GM18517 (cell line): ENCODE results near the gene MLYCD.

Experiments
- ATAC-seq: cut with Tn5 transposase; IDR thresholded peaks from one replicate; pipeline ENCODE4 v1.9.1; 2021; ENCODE audit warnings: mild to moderate bottlenecking, moderate library complexity; ENCODE audit not compliant: unreplicated experiment

MLYCD gene

DNA sequence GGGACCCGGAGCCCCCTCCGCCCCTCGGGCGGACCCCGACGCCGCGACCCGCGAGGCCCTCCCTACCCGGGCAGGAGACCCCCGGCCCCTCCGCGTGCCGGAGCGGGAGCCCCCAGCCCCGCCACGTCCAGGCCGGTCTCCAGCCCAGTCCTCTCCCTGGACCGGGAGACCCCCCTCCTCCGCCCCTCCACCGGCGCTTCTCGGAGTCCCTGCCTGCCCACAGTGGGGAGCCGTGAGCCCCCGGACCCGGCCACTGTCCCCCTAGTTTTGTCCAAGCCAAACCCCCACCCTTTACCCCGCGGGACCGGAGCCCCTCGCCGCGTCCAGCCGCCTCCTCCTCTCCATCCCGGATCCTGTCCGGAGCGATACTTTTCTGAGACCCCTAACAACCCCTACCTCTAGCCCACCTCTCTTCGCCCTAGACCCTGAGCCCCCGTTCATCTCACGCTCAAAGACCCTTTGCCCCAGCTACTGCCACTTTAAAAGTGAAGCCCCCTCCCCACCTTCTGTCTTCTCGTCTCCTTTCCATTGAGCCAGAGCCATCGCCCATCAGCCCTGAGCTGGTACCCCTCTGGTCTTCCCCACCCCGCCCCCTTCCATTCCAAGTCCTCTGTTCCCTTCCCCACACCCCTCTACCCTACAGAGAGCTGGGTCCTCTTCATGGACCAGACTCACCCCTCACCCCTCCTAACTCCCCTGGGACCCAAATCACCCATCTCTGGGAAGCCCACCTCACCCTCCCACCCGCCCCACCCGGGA is 70.2 kb downstream of the MLYCD start:
- ATAC-seq, result no peak

DNA sequence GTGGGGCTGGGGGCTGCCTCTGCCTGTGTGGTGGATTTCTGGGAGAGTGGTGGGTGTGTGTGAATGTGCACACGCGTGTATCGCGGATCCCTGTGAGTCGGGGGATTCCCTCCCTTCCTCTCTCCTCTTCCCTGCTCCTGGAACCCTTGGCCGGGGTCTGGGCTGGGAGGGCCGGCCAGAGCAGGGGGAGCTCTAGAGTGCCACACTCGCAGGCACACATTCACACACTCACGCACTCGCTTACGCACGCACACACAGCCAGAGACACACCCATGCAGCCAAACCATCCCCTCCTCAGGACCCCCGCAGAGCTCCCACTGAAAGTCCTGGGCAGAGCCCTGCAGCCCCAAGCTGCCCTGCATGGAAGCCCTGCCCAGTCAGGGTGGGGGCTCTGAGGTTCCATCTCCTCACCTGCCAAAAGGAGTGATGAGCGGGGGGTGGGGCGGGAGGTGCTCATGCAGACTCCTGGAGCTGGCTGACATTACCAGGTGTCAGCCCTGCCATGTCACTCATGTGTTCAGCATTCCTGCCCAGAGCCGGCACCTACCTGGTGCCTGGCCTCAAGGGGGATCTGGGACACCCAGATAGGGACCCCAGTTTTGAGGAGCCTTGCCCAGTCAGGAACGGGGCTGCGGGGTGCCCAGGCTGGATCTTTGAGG is 71.0 kb downstream of the MLYCD start:
- no peak for ATAC-seq

DNA sequence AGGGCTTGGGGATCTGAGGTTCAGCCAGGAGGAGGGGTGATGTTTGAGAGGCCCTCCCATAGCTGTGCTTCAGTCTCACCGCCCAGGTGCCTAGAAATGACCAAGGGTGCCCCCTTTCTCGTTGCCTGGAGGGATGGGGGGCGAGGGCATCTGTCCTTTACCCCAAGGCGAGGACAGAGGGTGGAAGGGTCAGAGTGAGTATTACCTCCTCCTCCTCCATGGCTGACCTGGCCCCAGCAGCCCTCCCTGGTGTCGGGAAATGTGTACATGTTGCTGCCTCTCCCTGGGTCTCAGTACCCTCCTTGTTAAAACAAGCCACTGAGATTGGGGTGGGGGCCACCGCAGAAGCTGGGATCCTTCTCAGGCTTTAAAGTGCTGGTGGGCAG is 71.5 kb downstream of the MLYCD start:
- ATAC-seq, result no peak

DNA sequence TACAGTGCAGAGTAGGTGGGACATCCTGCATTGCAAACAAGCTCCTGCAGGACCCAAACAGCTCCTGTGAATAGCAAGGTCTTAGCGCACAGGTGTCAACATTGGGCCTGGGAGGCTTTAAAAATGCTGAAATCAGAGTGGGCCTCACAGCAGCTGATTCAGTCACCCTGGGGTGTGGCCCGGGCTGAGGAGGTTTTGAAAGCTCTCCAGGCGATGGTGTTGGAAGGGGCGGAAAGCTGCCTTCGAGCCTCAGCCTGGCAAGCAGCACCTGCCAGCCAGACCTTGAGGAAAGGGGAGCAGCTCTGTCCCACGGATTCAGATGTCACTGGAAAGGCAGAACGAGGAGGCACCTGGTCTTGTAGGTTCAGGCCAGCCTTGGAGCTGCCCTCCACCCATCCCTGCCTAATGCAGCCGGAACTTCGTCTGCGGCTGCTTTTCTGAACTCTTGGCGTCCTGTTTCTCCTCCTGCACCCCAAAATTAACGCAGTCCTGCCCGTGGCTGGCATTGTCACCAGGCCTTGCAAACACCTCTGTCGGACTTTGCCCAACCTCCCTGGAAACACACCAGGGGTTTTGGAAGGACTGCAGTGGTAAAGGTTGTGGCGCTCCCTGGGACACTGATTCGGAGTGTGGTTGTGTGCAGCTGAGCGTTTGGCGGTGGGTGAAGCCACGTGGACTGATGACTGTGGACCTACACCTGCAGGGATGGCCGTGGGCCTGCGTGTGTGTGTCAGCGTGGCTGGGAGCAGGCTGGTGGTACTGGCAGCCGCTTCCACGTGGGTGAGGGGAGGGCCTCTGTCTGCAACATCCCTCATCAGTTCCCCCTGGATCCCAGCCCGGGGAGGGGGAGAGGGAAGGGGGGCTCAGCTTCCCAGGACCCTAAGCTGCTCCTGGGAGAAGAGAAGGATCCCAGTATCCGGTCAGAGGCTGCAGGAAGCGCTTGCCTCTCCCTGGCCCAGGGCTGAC is 72.5 kb downstream of the MLYCD start:
- no peak for ATAC-seq

DNA sequence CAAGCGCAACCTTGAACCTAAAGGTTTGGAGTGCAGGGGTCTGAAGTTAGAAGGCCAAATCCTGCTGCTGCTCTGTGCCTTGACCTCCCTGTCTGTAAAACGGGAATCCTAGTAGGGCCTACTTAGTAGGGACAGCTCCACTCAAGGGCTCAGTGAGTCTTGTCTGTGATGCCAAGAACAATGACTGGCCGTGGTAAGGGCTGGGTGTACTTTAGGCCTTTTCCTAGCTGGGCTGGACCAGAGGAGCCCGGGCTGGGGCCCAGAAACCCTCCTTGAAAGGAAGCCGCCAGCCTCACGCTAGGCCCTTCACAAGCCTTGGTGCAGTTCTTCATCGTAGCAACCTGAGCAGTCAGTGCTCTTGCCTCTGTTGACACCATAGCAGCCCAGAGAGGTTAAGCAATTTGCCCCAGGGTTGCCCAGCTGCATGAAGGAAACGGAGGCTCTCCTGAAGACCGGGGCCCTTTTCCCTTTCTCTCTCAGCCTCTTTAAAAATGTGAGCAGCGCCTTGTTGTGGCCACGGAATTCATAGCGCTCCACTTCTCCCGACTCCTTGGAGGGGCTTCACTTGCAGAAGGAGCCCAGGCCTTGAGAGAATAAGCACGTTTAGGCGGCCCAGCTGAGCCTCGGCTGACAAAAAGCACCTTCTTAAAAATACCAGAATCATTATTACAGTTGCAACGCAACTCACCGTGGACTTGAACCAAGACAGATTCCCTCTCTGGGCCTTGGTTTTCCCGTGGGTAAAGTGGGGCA is 73.5 kb downstream of the MLYCD start:
- no peak for ATAC-seq

DNA sequence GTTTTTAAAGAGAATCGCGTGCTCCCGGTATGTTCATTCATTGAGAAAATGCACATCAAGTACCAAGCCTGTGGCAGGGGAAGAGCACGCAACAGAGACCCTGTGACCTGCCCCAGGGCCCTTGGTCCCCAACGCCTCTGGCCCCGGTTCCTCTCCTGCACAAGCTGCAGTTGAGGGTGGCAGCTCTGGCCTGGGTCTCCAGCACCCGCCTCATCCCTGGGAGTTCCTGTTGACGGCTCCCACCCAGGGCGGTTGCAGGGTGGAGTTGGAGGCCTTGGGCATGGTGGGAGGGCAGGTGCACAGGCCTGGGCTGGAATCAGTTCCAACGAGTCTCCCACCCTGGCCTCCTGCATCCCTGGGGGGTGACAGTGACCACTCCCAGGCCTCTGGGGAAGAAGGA is 74.2 kb downstream of the MLYCD start:
- ATAC-seq, result no peak

DNA sequence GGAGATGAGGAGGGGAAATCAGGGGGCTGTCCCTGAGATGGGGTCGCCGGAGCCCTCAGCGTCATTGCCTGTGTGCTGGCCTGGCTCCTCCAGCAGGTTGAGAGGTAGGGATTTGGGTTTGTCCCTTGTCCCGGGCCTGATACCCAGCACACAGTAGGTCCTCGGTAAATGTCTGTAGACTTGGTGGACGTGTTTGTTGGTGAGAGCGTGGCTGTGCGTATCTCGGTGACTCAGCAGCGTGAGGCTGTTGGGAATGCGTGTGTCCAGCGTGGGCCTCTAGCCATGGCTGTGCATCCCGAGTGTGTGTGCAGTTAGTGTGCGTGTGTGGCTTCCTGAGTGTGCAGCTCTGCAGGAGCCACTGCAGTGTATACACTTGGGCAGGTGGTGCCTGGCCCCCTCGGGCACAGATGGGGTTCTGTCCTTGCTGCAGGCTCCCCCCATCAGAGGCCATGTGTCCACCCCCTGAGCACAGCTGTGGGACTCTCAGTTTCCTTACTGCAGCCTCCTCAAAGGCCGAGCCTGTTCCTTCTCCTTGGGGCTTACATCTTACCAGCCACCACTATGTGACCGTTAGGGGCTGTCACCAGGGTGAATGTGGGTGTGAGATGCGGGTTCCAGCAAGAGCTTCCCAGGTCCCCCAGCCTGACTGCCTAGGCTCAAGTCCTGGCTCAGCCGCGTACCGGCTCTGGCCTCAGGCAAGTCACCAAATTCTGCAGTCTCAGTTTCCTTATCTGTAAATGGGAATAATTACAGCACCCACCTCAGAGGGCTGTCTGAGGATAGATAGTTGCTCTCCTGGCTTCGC is 74.9 kb downstream of the MLYCD start:
- no peak for ATAC-seq

DNA sequence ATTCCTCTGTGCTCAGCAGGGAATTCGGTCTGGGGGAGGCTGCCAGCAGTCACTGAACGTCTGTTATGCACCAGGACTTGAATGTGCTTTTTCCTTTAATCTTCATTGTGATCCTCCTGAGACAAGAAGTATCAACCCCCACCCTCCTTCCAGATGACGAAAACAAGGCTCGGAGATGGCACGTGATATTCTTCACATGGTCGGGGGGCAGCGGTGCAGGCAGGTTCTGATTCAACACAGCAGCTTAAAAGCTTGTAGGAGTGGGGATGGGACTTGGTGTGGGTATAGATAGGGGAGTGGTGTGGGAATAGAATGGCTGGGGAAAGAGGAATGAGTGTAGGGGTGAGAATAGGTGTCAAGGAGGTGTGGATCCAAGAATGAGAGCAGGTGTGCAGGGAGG is 75.6 kb downstream of the MLYCD start:
- no peak for ATAC-seq

DNA sequence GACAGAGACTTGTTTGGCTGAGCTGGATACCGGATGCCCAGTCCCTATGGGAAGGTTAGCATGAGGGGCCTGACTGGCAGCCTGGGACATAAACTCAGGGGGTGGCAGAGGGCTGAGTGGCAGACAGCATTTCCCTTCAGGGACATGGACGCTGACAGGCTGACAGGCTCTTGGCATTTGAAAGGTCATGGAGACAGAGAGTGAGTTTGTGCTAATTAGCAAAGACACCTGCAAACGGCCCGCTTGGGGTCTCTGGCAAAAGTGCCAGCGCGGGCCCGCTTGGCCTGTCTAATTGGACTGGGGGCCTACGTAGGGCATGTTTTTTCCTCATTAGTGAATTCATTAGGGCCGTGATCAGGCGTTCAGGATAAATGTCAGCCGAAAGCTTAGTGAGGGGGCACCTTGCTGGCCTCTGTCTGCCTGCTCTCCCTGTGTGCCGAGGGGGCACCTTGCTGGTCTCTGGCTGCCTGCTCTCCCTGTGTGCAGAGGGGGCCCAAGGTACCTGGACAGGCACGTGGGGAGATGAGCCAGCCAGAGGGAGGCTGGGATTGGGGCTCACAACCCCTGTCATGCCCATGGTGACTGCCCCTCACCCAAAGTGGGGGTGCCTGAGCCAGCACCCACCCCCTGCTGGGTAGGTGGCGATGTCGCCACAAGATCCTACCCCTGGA is 76.8 kb downstream of the MLYCD start:
- ATAC-seq, result no peak
